ENCODE data around the gene ACTG1.

GRCh38 chr17:81535007-81535328 lies 22.4 kb upstream of the ACTG1 start:
- TF ChIP-seq ZNF274 (IDR thresholded peaks at IDR 0.05; ENCODE audit: low read depth, low read length) (no peak), YY1 (IDR thresholded peaks at IDR 0.05; ENCODE audit: insufficient read depth, insufficient read length) (no peak), SUZ12 (IDR thresholded peaks at IDR 0.05; ENCODE audit: extremely low read depth, insufficient read depth, insufficient read length) (no peak)

Data from NT2/D1 (cell line).